Muscle of leg (tissue), 11 donors: ENCODE results near the gene ABL2. TPM values are rescaled to one million over a fixed set of nuclear protein-coding genes. Genes with fewer than 3 reads are reported as not detected.
"Not testable (repeated sequence)": the region's sequence is repeated elsewhere in the genome, so short reads cannot be mapped to it uniquely, and the experiment has no call there.

Source experiments
- DNase-seq: peaks from one replicate; pipeline ENCODE4 v3.0.0; 2013
- H3K27ac ChIP-seq: one replicate; pipeline ENCODE4 v1.5.1; 2013; ENCODE audit warnings: mild to moderate bottlenecking, low read length, control low read depth
- H3K27me3 ChIP-seq: one replicate; pipeline ENCODE4 v1.6.1; 2013; ENCODE audit warnings: low read length; ENCODE audit not compliant: control insufficient read depth, insufficient read depth
- H3K36me3 ChIP-seq: one replicate; pipeline ENCODE4 v1.6.1; 2013; ENCODE audit warnings: low read length; ENCODE audit not compliant: control insufficient read depth, insufficient read depth
- H3K4me1 ChIP-seq: one replicate; pipeline ENCODE4 v1.6.1; 2013; ENCODE audit warnings: low read length; ENCODE audit not compliant: control insufficient read depth, insufficient read depth
- H3K4me3 ChIP-seq: one replicate; pipeline ENCODE4 v1.5.1; 2013; ENCODE audit warnings: low read length, control low read depth
- H3K9me3 ChIP-seq: replicated peaks from 2 replicates; pipeline ENCODE4 v1.6.1; 2013; ENCODE audit warnings: low read depth, low read length; ENCODE audit not compliant: control insufficient read depth
- WGBS: methylation state at CpG from one replicate; pipeline ENCODE4 v1.1.5; 2013; ENCODE audit warnings: missing lambda C conversion rate; ENCODE audit not compliant: insufficient coverage; 5-methylcytosine and 5-hydroxymethylcytosine counted together
- polyA plus RNA-seq, 8 donors: library from polyadenylated mRNA; unstranded; fragments of 120-200 nt; gene quantifications; one replicate each; pipeline versions ENCODE4 v1.2.1 to v1.2.3, GENCODE V29; 2013; ENCODE audit warnings: inconsistent platforms in 1 of 8, low replicate concordance in 1 of 8; ENCODE audit not compliant: insufficient read length in 8 of 8, insufficient read depth in 1 of 8
- total RNA-seq: library from RNA; stranded (reverse); fragments of 120-200 nt; gene quantifications from one replicate; pipeline ENCODE4 v1.2.4, GENCODE V29; 2013

ABL2 gene
- total and polyA plus RNA-seq, 9 donors: 5.5 to 10.5 (median 8.3) TPM

DNA sequence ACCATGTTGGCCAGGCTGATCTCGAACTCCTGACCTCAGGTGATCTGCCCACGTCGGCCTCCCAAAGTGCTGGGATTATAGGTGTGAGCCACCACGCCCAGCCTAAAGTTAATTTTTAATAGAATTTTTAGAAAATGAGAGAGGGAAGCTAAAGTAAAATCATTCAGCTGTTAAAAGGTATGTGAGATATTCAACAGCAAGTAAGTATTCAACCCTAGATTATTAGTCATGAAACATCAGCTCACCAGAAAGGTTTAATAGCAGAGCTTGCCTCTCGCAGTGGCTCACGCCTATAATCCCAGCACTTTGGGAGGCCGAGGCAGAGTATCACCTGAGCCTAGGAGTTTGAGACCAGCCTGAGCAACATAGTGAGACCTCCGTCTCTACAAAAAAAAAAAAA, 5.0 kb downstream of the ABL2 start:
- not testable (repeated sequence) for H3K4me3 ChIP-seq, H3K27ac ChIP-seq, DNase-seq, H3K27me3 ChIP-seq, H3K4me1 ChIP-seq, H3K9me3 ChIP-seq, H3K36me3 ChIP-seq
- WGBS: 98% methylated on average over 7 of the region's 8 CpGs

DNA sequence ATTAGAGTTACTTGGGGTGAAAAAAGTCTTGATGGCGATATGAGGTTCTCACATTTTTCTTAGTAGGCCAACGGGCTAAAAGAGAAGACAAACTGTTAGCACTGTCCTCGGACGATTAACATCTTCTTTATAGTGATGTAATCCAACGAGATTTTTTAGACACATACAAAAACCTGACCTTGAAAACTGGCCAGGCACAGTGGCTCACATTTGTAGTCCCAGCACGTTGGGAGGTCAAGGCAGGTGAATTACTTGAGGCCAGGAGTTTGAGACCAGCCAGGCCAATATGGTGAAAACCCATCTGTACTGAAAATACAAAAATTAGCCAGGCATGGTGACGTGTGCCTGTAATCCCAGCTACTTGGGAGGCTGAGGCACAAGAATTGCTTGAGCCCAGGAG, 8.4 kb downstream of the ABL2 start:
- H3K36me3 ChIP-seq, H3K27me3 ChIP-seq, DNase-seq, H3K9me3 ChIP-seq, H3K4me3 ChIP-seq, H3K27ac ChIP-seq, H3K4me1 ChIP-seq: not testable (repeated sequence)
- 93% methylated on average over 3 of the region's 7 CpGs for WGBS

DNA sequence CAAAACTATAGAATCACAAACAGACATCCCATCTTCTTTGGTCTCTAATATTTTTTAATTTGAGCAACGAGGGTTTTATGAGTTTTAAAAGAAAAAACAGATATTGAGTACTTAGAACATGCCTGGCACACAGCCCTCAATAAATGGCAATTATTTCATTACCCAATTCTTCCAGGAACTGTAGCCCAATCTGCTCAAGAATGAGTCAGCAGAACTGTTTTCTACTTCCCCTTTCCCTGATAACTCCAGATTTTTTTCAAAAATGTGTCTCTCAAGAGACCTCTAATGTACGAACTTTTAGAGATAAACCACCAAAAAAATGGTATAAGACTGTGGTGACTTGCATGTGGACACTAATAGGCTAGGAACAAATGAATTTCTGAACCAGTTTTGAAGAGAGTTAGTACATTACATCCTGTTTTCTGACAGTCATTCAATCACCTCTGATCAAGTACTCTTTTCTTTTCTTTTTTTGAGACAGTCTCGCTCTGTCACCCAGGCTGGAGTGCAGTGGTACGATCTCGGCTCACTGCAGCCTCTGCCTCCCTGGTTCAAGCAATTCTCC, 11.5 kb downstream of the ABL2 start:
- no peaks in the 10 kb centered on the region for H3K9me3 ChIP-seq
- H3K4me1 ChIP-seq: no peaks in the 10 kb centered on the region
- peak; percentile 22 for DNase-seq
- WGBS: 82% methylated on average over 3 of the region's 5 CpGs
- H3K27ac ChIP-seq: no peak overlapping the region
- H3K36me3 ChIP-seq: no peaks in the 10 kb centered on the region
- no peak overlapping the region for H3K4me3 ChIP-seq
- H3K27me3 ChIP-seq: no peaks in the 10 kb centered on the region

DNA sequence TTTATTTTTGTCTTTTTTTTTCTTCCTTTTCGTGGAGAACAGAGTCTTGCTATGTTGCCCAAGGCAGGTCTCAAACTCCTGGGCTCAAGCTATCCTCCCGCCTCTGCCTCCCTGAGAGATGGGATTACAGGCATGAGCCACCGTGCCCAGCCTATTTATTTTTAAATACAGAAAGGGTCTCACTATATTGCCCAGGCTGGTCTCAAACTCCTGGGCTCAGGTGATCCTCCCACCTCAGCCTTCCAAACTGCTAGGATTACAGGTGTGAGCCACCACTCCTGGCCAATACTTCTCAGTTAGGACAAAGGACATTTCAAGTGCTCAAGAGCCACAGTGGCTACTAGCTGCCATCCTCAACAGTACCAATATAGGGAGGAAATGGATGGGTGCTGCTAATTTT, 16.2 kb downstream of the ABL2 start:
- not testable (repeated sequence) for H3K27me3 ChIP-seq, H3K36me3 ChIP-seq, H3K4me1 ChIP-seq, H3K9me3 ChIP-seq, H3K4me3 ChIP-seq, H3K27ac ChIP-seq, DNase-seq
- WGBS: 100% methylated on average over 1 of the region's 3 CpGs

DNA sequence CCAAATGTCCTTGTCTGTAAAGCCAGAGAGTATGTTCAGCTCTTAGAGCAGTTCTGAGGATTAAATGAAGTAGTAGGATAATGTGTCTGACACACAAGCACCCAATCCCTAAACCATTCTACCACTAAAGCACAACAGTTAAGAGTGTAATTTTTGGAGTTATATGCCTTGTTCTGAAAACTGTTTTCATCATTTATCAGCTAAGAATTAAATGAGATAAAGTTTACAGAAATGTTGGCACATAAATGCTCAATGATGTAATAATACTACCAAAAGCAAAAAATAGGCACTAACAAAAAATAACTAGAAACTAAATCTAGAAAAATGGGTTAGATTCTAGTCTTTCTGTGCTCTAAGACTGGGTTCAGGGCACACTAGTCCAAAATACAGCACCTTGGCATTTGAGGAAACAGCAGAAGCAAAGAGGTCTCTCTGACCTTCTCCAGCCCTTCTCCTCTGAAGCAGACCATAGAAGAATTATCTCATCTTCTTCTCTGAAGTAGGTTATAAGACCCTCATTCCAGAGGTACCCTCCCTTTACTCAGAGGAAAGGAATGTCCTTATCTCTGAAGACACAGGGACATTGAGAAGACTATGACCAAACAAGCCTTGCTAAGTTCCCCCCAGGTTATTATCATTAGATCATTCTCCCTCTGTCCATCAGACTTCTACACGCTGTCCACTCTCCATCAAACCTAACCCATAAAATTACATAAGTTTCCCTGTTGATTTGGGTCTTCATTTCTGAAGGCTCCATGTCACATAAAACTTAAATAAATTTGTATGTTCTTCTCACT, 20.6 kb downstream of the ABL2 start:
- DNase-seq: no peak
- Histone ChIP-seq H3K27ac (no peak overlapping the region), H3K4me1 (no peaks in the 10 kb centered on the region), H3K4me3 (no peak overlapping the region), H3K36me3 (no peaks in the 10 kb centered on the region), H3K27me3 (no peaks in the 10 kb centered on the region), H3K9me3 (no peaks in the 10 kb centered on the region)
- WGBS: no CpG with 5 or more reads among the region's 1 CpG

DNA sequence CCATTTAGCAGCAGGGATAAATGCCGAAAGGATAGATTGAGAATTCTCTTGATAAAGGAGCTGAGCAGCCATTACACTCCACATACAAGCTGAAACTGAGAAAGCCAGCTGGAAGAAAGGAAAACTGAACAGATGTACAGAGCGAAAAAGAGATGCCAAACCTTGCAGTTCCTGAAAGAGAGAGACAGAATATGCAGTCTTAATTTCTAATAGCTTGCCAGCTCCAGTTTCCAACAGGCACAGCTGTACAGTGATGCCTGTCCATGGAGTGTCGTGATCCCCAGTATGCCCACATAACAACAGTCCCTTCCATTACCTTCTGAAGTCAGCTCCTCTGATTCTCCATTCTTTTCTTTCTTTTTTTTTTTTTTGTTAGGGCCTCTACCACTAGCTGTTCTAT, 22.7 kb downstream of the ABL2 start:
- H3K36me3 ChIP-seq: no peaks in the 10 kb centered on the region
- WGBS: 0% methylated on average over 1 of the region's 3 CpGs
- peak overlapping the region; percentile 59 for H3K27ac ChIP-seq
- H3K9me3 ChIP-seq: no peaks in the 10 kb centered on the region
- no peaks in the 10 kb centered on the region for H3K27me3 ChIP-seq
- peak; percentile 91 for DNase-seq
- H3K4me1 ChIP-seq: no peaks in the 10 kb centered on the region
- H3K4me3 ChIP-seq: peak overlapping the region; percentile 12

DNA sequence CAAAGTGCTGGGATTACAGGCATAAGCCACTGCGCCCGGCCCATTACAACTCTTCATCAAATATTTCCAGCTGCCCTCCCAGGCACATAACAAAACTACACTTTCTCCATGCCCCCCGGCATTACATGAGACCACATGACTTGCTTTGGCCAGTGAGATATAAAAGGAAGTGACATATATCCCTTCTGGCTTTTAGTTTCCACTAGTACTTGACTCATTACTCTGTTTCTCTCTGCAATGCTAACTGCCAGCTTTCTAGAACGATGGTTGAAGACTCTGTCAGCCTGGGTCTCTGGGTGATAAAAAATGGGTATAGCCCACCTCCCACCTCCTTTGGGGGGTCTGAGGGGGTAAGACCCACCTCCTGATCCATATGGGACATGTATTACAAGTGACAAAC, 24.2 kb downstream of the ABL2 start:
- DNase-seq: peak; percentile 3
- WGBS: 83% methylated on average over 2 of the region's 4 CpGs
- Histone ChIP-seq H3K27ac (no peak overlapping the region), H3K27me3 (no peaks in the 10 kb centered on the region), H3K9me3 (no peaks in the 10 kb centered on the region), H3K4me1 (no peaks in the 10 kb centered on the region), H3K36me3 (no peaks in the 10 kb centered on the region), H3K4me3 (no peak overlapping the region)

DNA sequence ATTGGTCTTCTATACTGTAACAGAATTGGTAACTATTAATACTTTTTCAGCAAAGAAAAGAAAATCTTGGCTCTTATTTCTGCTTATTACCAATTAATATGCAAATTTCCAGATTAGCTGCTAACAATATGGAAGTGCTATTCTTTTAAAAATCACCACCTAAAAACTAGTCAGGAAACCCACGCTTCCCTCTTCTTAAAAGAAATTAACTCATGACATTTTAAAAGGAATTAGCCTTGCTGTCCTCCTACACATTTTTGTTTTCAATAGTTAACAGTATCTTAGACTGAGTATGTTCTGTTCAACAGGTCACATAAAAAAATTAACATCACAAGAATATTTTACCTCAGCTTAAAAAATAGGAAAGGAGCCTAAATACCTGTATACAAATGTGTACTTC, 27.3 kb downstream of the ABL2 start:
- WGBS: no CpG with 5 or more reads among the region's 1 CpG
- H3K36me3 ChIP-seq: no peaks in the 10 kb centered on the region
- H3K4me3 ChIP-seq: no peak overlapping the region
- H3K27me3 ChIP-seq: no peaks in the 10 kb centered on the region
- no peaks in the 10 kb centered on the region for H3K4me1 ChIP-seq
- H3K27ac ChIP-seq: no peak overlapping the region
- no peaks in the 10 kb centered on the region for H3K9me3 ChIP-seq
- no peak for DNase-seq

DNA sequence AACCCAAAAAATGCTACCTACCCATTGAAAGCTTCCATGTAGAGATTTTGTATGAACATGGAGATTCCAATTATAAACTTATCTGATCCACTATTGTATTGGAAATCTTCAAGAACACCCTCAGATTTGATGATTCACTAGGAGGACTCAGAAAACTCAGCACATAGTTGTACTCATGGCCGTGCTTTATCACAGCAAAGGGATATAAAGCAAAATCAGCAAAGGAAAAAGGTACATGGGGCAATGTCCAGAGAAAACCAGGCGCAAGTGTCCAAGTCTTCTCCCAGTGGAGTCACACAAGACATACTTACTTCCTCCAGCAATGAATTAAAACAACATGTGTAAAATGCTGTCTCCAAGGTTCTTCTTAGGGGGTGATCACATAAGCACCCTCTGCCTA, 28.9 kb downstream of the ABL2 start:
- H3K27ac ChIP-seq: no peak overlapping the region
- H3K36me3 ChIP-seq: no peaks in the 10 kb centered on the region
- H3K9me3 ChIP-seq: no peaks in the 10 kb centered on the region
- WGBS: 80% methylated on average over 2 of the region's 2 CpGs
- H3K4me1 ChIP-seq: no peaks in the 10 kb centered on the region
- H3K27me3 ChIP-seq: no peaks in the 10 kb centered on the region
- no peak for DNase-seq
- H3K4me3 ChIP-seq: no peak overlapping the region

DNA sequence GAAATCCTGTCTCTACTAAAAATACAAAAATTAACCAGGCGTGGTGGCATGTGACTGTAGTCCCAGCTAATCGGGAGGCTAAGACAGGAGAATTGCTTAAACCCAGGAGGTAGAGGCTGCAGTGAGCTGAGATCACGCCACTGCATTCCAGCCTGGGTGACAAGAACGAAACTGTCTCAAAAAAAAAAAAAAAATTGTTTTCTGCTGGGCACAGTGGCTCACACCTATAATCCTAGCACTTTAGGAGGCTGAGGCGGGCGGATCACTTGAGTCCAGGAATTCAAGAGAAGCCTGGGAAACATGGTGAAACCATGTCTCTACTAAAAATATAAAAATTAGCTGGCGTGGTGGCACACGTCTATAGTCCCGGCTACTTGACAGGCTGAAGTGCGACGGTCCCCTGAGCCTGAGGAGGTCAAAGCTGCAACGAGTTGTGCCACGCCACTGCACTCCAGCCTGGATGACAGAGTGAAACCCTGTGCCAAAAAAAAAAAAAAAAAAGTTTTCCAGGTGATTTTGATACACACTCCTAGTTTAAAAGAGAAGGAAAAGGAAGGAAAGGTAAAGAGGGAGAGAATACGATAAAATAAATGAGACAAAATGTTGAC, 31.7 kb downstream of the ABL2 start:
- Histone ChIP-seq H3K4me1 (no peaks in the 10 kb centered on the region), H3K36me3 (no peaks in the 10 kb centered on the region), H3K9me3 (no peaks in the 10 kb centered on the region), H3K27me3 (no peaks in the 10 kb centered on the region), H3K27ac (no peak overlapping the region), H3K4me3 (no peak overlapping the region)
- 100% methylated on average over 1 of the region's 14 CpGs for WGBS
- no peak for DNase-seq
